ENCODE data around the gene TTC34. TPM values are rescaled to one million over a fixed set of nuclear protein-coding genes. Genes with fewer than 3 reads are reported as not detected.

TTC34 gene
- polyA plus RNA-seq, 3 donors, result 0.03 to 1.00 TPM; not detected in 1

DNA sequence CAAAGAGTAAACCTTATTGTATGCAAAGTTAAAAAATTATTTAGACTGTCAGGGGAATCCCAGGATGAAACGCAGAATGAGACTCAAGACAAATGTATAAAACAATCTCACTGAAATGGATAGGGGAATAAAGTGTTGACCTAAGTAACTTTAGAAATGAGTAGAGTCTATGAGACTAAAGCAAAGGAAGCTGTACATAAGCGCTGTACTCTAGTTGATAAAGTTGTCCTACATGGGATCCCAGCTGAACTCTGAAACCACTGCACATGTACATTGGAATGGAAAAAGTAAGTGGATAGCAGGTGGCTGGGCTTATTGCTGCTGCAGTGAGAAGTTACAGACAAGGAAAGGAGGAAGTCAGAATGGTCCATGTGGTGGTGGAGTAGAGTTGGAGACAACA is 187.3 kb downstream of the TTC34 start:
- 100% methylated on average over 1 of the region's 2 CpGs for WGBS (ENCODE audit: insufficient coverage)
- H3K9me3 Mint-ChIP-seq, result peaks cover 14 to 35% (median 23%) of the 10 kb centered on the region in 7 donors
- Histone ChIP-seq H4K20me1 (ENCODE audit: insufficient read depth, low read length) (no peaks in the 10 kb centered on the region), H3K36me3 (replicated peaks in 1 of 2; ENCODE audit: control insufficient read depth in 1 of 2, insufficient read depth in 2 of 2, low read length in 2 of 2) (no peaks in the 10 kb centered on the region), H3K9ac (ENCODE audit: insufficient read depth, low read length, poor library complexity, severe bottlenecking) (no peak overlapping the region), H3K4me3 (replicated peaks in 1 of 3; ENCODE audit: low read depth in 2 of 3, low read length in 3 of 3) (no peak overlapping the region), H2AFZ (ENCODE audit: insufficient read depth, low read depth, low read length, poor library complexity, severe bottlenecking) (no peak overlapping the region), H3K27me3 (ENCODE audit: control insufficient read depth in 2 of 2, insufficient read depth in 2 of 2, low read length in 2 of 2) (no peaks in the 10 kb centered on the region), H3K79me2 (ENCODE audit: insufficient read depth, low read length) (no peaks in the 10 kb centered on the region), H3K27ac (ENCODE audit: low read depth in 1 of 2, low read length in 2 of 2) (no peak overlapping the region), H3K4me2 (replicated peaks; ENCODE audit: extremely low read depth, low read length, poor library complexity, severe bottlenecking) (no peak overlapping the region), H3K9me3 (replicated peaks in 1 of 2; ENCODE audit: control insufficient read depth in 1 of 2, insufficient read depth in 1 of 2, low read length in 2 of 2) (peaks cover 15 to 19% of the 10 kb centered on the region in 2 donors), H3K4me1 (ENCODE audit: control insufficient read depth in 1 of 2, insufficient read depth in 2 of 2, low read length in 2 of 2) (no peaks in the 10 kb centered on the region)
- H3K4me1 Mint-ChIP-seq, result no peaks in the 10 kb centered on the region
- H3K36me3 Mint-ChIP-seq, result no peaks in the 10 kb centered on the region
- TF ChIP-seq, protein P1, sequence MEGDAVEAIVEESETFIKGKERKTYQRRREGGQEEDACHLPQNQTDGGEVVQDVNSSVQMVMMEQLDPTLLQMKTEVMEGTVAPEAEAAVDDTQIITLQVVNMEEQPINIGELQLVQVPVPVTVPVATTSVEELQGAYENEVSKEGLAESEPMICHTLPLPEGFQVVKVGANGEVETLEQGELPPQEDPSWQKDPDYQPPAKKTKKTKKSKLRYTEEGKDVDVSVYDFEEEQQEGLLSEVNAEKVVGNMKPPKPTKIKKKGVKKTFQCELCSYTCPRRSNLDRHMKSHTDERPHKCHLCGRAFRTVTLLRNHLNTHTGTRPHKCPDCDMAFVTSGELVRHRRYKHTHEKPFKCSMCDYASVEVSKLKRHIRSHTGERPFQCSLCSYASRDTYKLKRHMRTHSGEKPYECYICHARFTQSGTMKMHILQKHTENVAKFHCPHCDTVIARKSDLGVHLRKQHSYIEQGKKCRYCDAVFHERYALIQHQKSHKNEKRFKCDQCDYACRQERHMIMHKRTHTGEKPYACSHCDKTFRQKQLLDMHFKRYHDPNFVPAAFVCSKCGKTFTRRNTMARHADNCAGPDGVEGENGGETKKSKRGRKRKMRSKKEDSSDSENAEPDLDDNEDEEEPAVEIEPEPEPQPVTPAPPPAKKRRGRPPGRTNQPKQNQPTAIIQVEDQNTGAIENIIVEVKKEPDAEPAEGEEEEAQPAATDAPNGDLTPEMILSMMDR (IDR thresholded peaks at IDR 0.05), result no peak
- intact Hi-C loops (cut with micrococcal nuclease), result no loop called here
- H3K27ac Mint-ChIP-seq, result no peak overlapping the region
- DNase-seq, result no peak
- H3K27me3 Mint-ChIP-seq (ENCODE audit: low read depth in 3 of 3), result peaks cover 13 to 20% (median 17%) of the 10 kb centered on the region in 3 donors
- H3K4me3 Mint-ChIP-seq, result no peak overlapping the region

DNA sequence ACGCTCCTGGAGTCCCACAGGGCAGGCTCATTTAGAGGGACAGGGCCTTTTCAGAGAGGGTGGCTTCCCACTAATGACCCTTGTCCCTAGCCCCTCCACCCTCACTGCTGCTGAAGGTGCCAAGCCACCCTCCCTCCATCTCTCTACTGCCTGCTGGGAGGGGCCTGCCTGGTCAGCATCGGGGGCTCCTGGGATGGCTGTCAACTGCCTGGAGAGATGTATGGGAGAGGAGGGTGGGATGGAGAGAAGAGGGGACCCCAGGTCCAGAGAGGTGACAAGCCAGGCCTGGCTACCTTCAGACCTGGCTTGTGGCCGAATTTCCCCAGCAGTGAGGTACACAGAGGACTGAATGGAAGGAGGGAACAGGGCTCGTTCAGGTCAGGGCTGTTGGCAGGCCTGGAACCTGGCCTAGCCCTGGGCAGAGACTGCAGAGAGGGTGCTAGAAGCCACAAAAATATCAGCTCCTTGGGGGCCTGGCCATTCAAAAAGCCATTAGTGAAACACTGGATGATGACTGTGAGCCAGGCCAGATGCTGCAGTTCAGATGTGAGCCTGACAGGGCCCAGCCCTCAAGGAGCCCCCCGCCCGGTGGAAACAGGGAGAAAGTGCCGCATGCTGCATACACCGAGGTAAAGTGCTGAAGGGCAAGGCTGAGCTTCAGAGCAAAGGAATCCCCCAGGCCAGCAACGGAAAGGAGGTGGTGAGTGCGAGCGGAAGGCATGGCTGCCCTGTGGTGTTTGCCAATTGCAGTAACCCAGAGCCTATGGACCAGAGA is 188.7 kb downstream of the TTC34 start:
- Mint-ChIP-seq H3K9me3 (peaks cover 14 to 35% (median 23%) of the 10 kb centered on the region in 7 donors), H3K27me3 (ENCODE audit: low read depth in 3 of 3) (peaks cover 5 to 20% (median 17%) of the 10 kb centered on the region in 3 donors), H3K27ac (no peak overlapping the region), H3K4me3 (no peak overlapping the region), H3K36me3 (no peaks in the 10 kb centered on the region), H3K4me1 (no peaks in the 10 kb centered on the region)
- Histone ChIP-seq H2AFZ (ENCODE audit: insufficient read depth, low read depth, low read length, poor library complexity, severe bottlenecking) (no peak overlapping the region), H3K4me1 (ENCODE audit: control insufficient read depth in 1 of 2, insufficient read depth in 2 of 2, low read length in 2 of 2) (no peaks in the 10 kb centered on the region), H3K4me2 (replicated peaks; ENCODE audit: extremely low read depth, low read length, poor library complexity, severe bottlenecking) (no peak overlapping the region), H3K27me3 (ENCODE audit: control insufficient read depth in 2 of 2, insufficient read depth in 2 of 2, low read length in 2 of 2) (no peaks in the 10 kb centered on the region), H3K9me3 (replicated peaks in 1 of 2; ENCODE audit: control insufficient read depth in 1 of 2, insufficient read depth in 1 of 2, low read length in 2 of 2) (peaks cover 15 to 19% of the 10 kb centered on the region in 2 donors), H3K9ac (ENCODE audit: insufficient read depth, low read length, poor library complexity, severe bottlenecking) (no peak overlapping the region), H4K20me1 (ENCODE audit: insufficient read depth, low read length) (no peaks in the 10 kb centered on the region), H3K79me2 (ENCODE audit: insufficient read depth, low read length) (no peaks in the 10 kb centered on the region), H3K36me3 (replicated peaks in 1 of 2; ENCODE audit: control insufficient read depth in 1 of 2, insufficient read depth in 2 of 2, low read length in 2 of 2) (no peaks in the 10 kb centered on the region), H3K4me3 (replicated peaks in 1 of 3; ENCODE audit: low read depth in 2 of 3, low read length in 3 of 3) (no peak overlapping the region), H3K27ac (ENCODE audit: low read depth in 1 of 2, low read length in 2 of 2) (no peak overlapping the region)
- intact Hi-C loops (cut with micrococcal nuclease), result no loop called here
- no peak for DNase-seq
- WGBS (ENCODE audit: insufficient coverage), result 83% methylated on average over 9 of the region's 11 CpGs
- TF ChIP-seq, protein P1 (IDR thresholded peaks at IDR 0.05), result no peak
